Body of pancreas (tissue), 4 donors: ENCODE data around the gene TMEM126B.
A peak's percentile ranks its signal among the peaks of the same experiment; 100 is the strongest.

Experiments
- POLR2A ChIP-seq, 3 donors: fragments of 450-650 bp; IDR thresholded peaks; one replicate each; pipeline ENCODE4 v1.6.1; 2016; ENCODE audit warnings: antibody characterized with exemption in 3 of 3, mild to moderate bottlenecking in 2 of 3
- TF ChIP-seq, protein P1 (sequence below), 7 experiments: fragments of 450-650 bp in 4 of 7; fragments of 200-600 bp in 3 of 7; sonication (generic) in 3 of 7; IDR thresholded peaks; one replicate each; pipeline ENCODE4 v1.5.1; 2016 to 2019; ENCODE audit warnings: antibody characterized with exemption in 7 of 7

DNA sequence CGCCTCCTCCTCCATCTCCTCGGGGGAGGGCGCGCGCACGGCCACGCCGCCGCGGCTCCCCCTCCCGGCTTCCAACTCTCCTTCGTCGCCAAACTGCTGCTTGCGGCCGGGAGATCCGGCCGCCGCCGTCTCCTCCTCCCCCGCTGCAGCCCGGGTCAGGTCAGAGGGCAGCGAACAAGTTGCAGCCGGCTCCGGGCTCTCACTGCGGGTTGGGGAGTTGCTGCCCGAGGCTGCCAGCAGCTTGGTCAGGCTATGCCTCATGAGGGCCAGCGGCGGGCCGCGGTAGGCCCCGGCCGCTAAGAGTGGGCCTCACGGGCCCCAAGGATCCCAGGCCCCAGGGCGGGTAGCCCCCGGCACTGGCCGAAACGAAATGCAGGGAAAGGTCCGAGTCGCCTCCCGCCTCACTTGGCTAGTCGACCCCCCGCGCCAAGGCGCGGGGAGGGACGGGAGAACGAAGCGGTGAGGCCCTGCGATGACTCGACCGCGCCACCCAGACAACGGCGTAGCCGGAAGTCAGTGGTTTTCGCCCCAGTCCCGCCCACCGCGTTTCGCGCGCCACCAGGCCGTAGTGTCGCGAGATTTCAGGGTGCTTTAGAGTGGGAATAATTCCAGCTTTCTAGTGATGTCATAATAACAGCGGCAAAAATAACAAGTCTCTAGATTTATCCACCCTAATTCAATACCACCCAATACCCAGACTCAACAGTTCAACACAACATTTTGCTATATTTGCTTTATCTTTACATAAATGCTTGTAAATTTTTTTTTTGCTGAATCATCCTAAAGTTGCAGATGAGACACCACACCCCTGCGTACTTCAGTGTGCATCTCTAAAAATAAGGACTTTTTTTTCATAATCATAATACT lies 36.5 kb downstream of the TMEM126B start, which contains the start of gene CREBZF:
- TF ChIP-seq POLR2A (IDR thresholded peaks at IDR 0.05) = peak; percentile 98 to 99 (median 99)
- TF ChIP-seq, protein P1, sequence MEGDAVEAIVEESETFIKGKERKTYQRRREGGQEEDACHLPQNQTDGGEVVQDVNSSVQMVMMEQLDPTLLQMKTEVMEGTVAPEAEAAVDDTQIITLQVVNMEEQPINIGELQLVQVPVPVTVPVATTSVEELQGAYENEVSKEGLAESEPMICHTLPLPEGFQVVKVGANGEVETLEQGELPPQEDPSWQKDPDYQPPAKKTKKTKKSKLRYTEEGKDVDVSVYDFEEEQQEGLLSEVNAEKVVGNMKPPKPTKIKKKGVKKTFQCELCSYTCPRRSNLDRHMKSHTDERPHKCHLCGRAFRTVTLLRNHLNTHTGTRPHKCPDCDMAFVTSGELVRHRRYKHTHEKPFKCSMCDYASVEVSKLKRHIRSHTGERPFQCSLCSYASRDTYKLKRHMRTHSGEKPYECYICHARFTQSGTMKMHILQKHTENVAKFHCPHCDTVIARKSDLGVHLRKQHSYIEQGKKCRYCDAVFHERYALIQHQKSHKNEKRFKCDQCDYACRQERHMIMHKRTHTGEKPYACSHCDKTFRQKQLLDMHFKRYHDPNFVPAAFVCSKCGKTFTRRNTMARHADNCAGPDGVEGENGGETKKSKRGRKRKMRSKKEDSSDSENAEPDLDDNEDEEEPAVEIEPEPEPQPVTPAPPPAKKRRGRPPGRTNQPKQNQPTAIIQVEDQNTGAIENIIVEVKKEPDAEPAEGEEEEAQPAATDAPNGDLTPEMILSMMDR (IDR thresholded peaks at IDR 0.05) = no peak
